HepG2 (cell line): ENCODE data around the gene PCBP2.

Experiments
- ASH2L ChIP-seq: fragments of 300-600, 200-600 bp; sonication (generic); IDR thresholded peaks from 2 replicates; pipeline ENCODE4 v1.7.0; 2017; ENCODE audit warnings: low read depth, mild to moderate bottlenecking, moderate library complexity, mixed read lengths, low read length; ENCODE audit not compliant: insufficient read length
- EP300 ChIP-seq, 3 experiments: sonication (generic) in 1 of 3; formaldehyde crosslinking in 1 of 3; IDR thresholded peaks; 2 replicates each; pipeline versions ENCODE4 v1.5.1 to v1.6.1; 2011 to 2020; ENCODE audit warnings: low read depth in 2 of 3, low read length in 2 of 3, borderline replicate concordance in 1 of 3, improper control_type of control experiment in 1 of 3, mild to moderate bottlenecking in 1 of 3, missing genetic modification reagents in 1 of 3, moderate library complexity in 1 of 3
- RAD21 ChIP-seq: fragments of 450-650 bp; formaldehyde crosslinking; IDR thresholded peaks from 2 replicates; pipeline ENCODE4 v1.5.0; 2020; ENCODE audit warnings: mild to moderate bottlenecking
- TF ChIP-seq, protein P1 (sequence below): sonication (generic); formaldehyde crosslinking; IDR thresholded peaks from 2 replicates; pipeline ENCODE4 v1.4.0; 2020; ENCODE audit warnings: missing genetic modification reagents

DNA sequence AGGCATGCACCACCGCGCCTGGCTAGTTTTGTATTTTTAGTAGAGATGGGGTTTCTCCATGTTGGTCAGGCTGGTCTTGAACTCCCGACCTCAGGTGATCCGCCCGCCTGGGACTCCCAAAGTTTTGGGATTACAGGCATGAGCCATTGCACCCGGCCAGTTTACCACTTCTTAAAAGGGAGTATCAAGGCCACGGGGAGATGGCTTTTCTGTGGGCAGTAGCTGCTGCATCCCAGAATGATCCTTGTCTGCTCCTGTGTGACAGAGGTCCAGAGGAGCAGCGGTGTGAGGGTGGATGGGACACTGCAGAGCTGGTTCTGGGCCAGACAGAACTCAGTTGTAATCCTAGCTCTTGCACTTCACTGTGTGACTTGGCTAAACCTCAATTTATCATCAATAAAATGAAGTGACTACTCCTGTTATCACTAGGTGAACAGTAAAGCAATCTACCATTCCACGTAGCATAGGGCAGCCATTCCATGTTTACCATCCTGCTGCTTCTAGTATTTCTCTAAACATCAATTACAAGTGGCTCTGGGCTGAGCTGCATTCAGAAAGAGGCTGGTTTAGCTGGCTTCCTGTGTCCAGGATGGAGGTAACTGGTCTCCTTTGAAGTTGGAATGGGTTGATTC, 58.4 kb downstream of the PCBP2 start:
- TF ChIP-seq ASH2L (no peak), RAD21 (no peak), EP300 (IDR thresholded peaks at IDR 0.05; ENCODE audit: low read depth in 2 of 2, low read length in 2 of 2) (no peak), EP300 (CRISPR knock-in tag; IDR thresholded peaks at IDR 0.05; ENCODE audit: borderline replicate concordance) (no peak)
- TF ChIP-seq, protein P1, sequence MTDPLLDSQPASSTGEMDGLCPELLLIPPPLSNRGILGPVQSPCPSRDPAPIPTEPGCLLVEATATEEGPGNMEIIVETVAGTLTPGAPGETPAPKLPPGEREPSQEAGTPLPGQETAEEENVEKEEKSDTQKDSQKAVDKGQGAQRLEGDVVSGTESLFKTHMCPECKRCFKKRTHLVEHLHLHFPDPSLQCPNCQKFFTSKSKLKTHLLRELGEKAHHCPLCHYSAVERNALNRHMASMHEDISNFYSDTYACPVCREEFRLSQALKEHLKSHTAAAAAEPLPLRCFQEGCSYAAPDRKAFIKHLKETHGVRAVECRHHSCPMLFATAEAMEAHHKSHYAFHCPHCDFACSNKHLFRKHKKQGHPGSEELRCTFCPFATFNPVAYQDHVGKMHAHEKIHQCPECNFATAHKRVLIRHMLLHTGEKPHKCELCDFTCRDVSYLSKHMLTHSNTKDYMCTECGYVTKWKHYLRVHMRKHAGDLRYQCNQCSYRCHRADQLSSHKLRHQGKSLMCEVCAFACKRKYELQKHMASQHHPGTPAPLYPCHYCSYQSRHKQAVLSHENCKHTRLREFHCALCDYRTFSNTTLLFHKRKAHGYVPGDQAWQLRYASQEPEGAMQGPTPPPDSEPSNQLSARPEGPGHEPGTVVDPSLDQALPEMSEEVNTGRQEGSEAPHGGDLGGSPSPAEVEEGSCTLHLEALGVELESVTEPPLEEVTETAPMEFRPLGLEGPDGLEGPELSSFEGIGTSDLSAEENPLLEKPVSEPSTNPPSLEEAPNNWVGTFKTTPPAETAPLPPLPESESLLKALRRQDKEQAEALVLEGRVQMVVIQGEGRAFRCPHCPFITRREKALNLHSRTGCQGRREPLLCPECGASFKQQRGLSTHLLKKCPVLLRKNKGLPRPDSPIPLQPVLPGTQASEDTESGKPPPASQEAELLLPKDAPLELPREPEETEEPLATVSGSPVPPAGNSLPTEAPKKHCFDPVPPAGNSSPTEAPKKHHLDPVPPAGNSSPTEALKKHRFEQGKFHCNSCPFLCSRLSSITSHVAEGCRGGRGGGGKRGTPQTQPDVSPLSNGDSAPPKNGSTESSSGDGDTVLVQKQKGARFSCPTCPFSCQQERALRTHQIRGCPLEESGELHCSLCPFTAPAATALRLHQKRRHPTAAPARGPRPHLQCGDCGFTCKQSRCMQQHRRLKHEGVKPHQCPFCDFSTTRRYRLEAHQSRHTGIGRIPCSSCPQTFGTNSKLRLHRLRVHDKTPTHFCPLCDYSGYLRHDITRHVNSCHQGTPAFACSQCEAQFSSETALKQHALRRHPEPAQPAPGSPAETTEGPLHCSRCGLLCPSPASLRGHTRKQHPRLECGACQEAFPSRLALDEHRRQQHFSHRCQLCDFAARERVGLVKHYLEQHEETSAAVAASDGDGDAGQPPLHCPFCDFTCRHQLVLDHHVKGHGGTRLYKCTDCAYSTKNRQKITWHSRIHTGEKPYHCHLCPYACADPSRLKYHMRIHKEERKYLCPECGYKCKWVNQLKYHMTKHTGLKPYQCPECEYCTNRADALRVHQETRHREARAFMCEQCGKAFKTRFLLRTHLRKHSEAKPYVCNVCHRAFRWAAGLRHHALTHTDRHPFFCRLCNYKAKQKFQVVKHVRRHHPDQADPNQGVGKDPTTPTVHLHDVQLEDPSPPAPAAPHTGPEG (CRISPR knock-in tag): no peak
